Measurements from ENCODE around the gene TAF3. TPM values are rescaled to one million over a fixed set of nuclear protein-coding genes. Genes with fewer than 3 reads are reported as not detected.

The TAF3 gene
- total and polyA plus RNA-seq, 2 donors (not counting 1 experiment from before 2014, with no cell fraction given) = 7.0 to 20.1 TPM

DNA sequence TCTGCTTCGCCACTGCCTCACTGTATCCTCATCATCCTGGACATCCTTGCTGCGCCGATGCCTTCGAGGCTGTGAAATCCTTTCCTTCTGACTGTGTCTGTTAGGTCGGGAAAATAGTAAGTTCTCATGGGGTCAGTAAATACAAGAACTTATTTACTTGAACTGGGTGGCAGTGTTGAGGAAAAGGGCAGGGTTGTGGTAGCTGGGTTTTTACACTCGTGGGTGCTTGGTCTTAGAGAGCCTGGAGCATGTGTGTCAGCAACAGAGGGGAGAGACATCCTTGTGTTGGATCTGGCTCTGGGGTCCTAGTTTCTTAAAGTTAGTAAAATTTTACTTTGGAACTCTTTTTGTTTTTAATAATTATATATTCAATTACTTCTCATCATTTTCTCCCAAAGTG is 123.3 kb downstream of the TAF3 start:
- Mint-ChIP-seq H3K27ac (no peak overlapping the region), H3K4me3 (no peak overlapping the region), H3K27me3 (no peaks in the 10 kb centered on the region), H3K9me3 (ENCODE audit: insufficient read depth) (peaks cover 16% of the 10 kb centered on the region), H3K4me1 (peaks cover 14% of the 10 kb centered on the region)
- no peak overlapping the region for H3K4me3 ChIP-seq (ENCODE audit: control extremely low read depth in 1 of 5, extremely low read depth in 1 of 5, insufficient read depth in 1 of 5, low read depth in 2 of 5, low read length in 4 of 5)
- no peak overlapping the region for H2AFZ ChIP-seq (ENCODE audit: insufficient read depth, low read depth, low read length, poor library complexity, severe bottlenecking)
- CTCF ChIA-PET = interaction anchor here (0.6 kb wide), 1 partner anchor 1823 kb away, joined by 4 read pairs; no protein-coding TSS in a partner anchor
- H3K79me2 ChIP-seq (ENCODE audit: control insufficient read depth, insufficient read depth, low read length) = peaks cover 9% of the 10 kb centered on the region
- H3K9ac ChIP-seq (ENCODE audit: low read length) = no peak overlapping the region
- WGBS (ENCODE audit: insufficient coverage) = 93% methylated on average over 3 of the region's 6 CpGs
- H3K27ac ChIP-seq (ENCODE audit: low read length in 2 of 2) = no peak overlapping the region
- no peaks in the 10 kb centered on the region for H3K4me1 ChIP-seq (ENCODE audit: control insufficient read depth in 2 of 2, insufficient read depth in 2 of 2, low read length in 2 of 2)
- DNase-seq = no peak
- no peaks in the 10 kb centered on the region for H3K27me3 ChIP-seq (replicated peaks in 1 of 4; ENCODE audit: control extremely low read depth in 1 of 4, control insufficient read depth in 3 of 4, insufficient read depth in 4 of 4, low read length in 3 of 4)
- no peak overlapping the region for H3K4me2 ChIP-seq (replicated peaks; ENCODE audit: low read depth, low read length, poor library complexity, severe bottlenecking)
- TF ChIP-seq, protein P1, sequence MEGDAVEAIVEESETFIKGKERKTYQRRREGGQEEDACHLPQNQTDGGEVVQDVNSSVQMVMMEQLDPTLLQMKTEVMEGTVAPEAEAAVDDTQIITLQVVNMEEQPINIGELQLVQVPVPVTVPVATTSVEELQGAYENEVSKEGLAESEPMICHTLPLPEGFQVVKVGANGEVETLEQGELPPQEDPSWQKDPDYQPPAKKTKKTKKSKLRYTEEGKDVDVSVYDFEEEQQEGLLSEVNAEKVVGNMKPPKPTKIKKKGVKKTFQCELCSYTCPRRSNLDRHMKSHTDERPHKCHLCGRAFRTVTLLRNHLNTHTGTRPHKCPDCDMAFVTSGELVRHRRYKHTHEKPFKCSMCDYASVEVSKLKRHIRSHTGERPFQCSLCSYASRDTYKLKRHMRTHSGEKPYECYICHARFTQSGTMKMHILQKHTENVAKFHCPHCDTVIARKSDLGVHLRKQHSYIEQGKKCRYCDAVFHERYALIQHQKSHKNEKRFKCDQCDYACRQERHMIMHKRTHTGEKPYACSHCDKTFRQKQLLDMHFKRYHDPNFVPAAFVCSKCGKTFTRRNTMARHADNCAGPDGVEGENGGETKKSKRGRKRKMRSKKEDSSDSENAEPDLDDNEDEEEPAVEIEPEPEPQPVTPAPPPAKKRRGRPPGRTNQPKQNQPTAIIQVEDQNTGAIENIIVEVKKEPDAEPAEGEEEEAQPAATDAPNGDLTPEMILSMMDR (IDR thresholded peaks at IDR 0.05) = no peak
- no peak for TF ChIP-seq EZH2 (IDR thresholded peaks at IDR 0.05; ENCODE audit: borderline replicate concordance, insufficient read depth, low read depth, low read length, poor library complexity, severe bottlenecking)
- ATAC-seq (ENCODE audit: low read depth) = no peak
- intact Hi-C loops (cut with micrococcal nuclease) = no loop called here
- peaks cover 19% of the 10 kb centered on the region for H4K20me1 ChIP-seq (ENCODE audit: control insufficient read depth, insufficient read depth, low read length, poor library complexity, severe bottlenecking)
- H3K36me3 ChIP-seq (replicated peaks in 1 of 2; ENCODE audit: control extremely low read depth in 1 of 2, control insufficient read depth in 1 of 2, extremely low read depth in 1 of 2, insufficient read depth in 2 of 2, low read length in 1 of 2) = no peaks in the 10 kb centered on the region
- peaks cover 0 to 3% (median 0%) of the 10 kb centered on the region in 3 donors for H3K9me3 ChIP-seq (ENCODE audit: control extremely low read depth in 1 of 3, control insufficient read depth in 2 of 3, insufficient read depth in 1 of 3, low read length in 2 of 3)
- POLR2A ChIA-PET = no interaction called here

DNA sequence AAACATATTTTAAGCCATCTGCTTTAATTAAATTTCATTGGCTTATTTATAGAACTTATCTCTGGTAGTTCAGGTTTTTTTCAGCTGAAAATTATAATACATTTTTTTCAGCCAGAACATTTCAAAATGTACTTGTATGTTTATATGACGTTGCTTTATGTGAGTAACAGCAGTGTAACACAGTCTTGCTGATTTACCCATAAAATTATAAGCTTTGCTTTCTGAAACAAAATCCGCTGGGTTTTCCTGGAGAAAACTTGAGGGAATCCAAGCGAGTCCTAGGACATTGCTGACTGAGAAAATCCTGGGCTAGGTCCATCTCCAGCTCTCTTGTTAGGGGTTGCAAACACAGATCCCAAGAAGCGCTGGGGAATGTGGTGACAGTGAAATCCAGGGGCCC is 124.0 kb downstream of the TAF3 start:
- peaks cover 0 to 3% (median 0%) of the 10 kb centered on the region in 3 donors for H3K9me3 ChIP-seq (ENCODE audit: control extremely low read depth in 1 of 3, control insufficient read depth in 2 of 3, insufficient read depth in 1 of 3, low read length in 2 of 3)
- no peaks in the 10 kb centered on the region for H3K27me3 Mint-ChIP-seq
- intact Hi-C loops (cut with micrococcal nuclease) = no loop called here
- DNase-seq (no peak), ATAC-seq (ENCODE audit: low read depth) (no peak)
- H3K9ac ChIP-seq (ENCODE audit: low read length) = no peak overlapping the region
- no peak overlapping the region for H3K4me3 ChIP-seq (ENCODE audit: control extremely low read depth in 1 of 5, extremely low read depth in 1 of 5, insufficient read depth in 1 of 5, low read depth in 2 of 5, low read length in 4 of 5)
- TF ChIP-seq EZH2 (IDR thresholded peaks at IDR 0.05; ENCODE audit: borderline replicate concordance, insufficient read depth, low read depth, low read length, poor library complexity, severe bottlenecking) = no peak
- TF ChIP-seq, protein P1 (IDR thresholded peaks at IDR 0.05) = no peak
- H3K4me1 ChIP-seq (ENCODE audit: control insufficient read depth in 2 of 2, insufficient read depth in 2 of 2, low read length in 2 of 2) = no peaks in the 10 kb centered on the region
- peaks cover 9% of the 10 kb centered on the region for H3K79me2 ChIP-seq (ENCODE audit: control insufficient read depth, insufficient read depth, low read length)
- H4K20me1 ChIP-seq (ENCODE audit: control insufficient read depth, insufficient read depth, low read length, poor library complexity, severe bottlenecking) = peaks cover 22% of the 10 kb centered on the region
- no peaks in the 10 kb centered on the region for H3K36me3 ChIP-seq (replicated peaks in 1 of 2; ENCODE audit: control extremely low read depth in 1 of 2, control insufficient read depth in 1 of 2, extremely low read depth in 1 of 2, insufficient read depth in 2 of 2, low read length in 1 of 2)
- no peaks in the 10 kb centered on the region for H3K27me3 ChIP-seq (replicated peaks in 1 of 4; ENCODE audit: control extremely low read depth in 1 of 4, control insufficient read depth in 3 of 4, insufficient read depth in 4 of 4, low read length in 3 of 4)
- no peak overlapping the region for H2AFZ ChIP-seq (ENCODE audit: insufficient read depth, low read depth, low read length, poor library complexity, severe bottlenecking)
- H3K4me1 Mint-ChIP-seq = peaks cover 17% of the 10 kb centered on the region
- H3K4me2 ChIP-seq (replicated peaks; ENCODE audit: low read depth, low read length, poor library complexity, severe bottlenecking) = no peak overlapping the region
- CTCF ChIA-PET = interaction anchor here (0.6 kb wide), 1 partner anchor 1823 kb away, joined by 4 read pairs; no protein-coding TSS in a partner anchor
- peaks cover 13% of the 10 kb centered on the region for H3K9me3 Mint-ChIP-seq (ENCODE audit: insufficient read depth)
- H3K27ac ChIP-seq (ENCODE audit: low read length in 2 of 2) = no peak overlapping the region
- H3K4me3 Mint-ChIP-seq = no peak overlapping the region
- H3K27ac Mint-ChIP-seq = no peak overlapping the region
- WGBS (ENCODE audit: insufficient coverage) = 100% methylated on average over 3 of the region's 4 CpGs
- POLR2A ChIA-PET = no interaction called here
